ENCODE results near the gene SLC29A1.

GRCh38 chr6:44235891-44236516 is 12.6 kb downstream of the SLC29A1 start:
- TF ChIP-seq EZH2phosphoT487 (IDR thresholded peaks at IDR 0.05; ENCODE audit: low read depth): no peak
- TF ChIP-seq CTCF (IDR thresholded peaks at IDR 0.05; ENCODE audit: low read depth, low read length): no peak
